Measurements from ENCODE around the gene CSE1L.
"Not testable (repeated sequence)": the region's sequence is repeated elsewhere in the genome, so short reads cannot be mapped to it uniquely, and the experiment has no call there.

CSE1L gene, protein sequence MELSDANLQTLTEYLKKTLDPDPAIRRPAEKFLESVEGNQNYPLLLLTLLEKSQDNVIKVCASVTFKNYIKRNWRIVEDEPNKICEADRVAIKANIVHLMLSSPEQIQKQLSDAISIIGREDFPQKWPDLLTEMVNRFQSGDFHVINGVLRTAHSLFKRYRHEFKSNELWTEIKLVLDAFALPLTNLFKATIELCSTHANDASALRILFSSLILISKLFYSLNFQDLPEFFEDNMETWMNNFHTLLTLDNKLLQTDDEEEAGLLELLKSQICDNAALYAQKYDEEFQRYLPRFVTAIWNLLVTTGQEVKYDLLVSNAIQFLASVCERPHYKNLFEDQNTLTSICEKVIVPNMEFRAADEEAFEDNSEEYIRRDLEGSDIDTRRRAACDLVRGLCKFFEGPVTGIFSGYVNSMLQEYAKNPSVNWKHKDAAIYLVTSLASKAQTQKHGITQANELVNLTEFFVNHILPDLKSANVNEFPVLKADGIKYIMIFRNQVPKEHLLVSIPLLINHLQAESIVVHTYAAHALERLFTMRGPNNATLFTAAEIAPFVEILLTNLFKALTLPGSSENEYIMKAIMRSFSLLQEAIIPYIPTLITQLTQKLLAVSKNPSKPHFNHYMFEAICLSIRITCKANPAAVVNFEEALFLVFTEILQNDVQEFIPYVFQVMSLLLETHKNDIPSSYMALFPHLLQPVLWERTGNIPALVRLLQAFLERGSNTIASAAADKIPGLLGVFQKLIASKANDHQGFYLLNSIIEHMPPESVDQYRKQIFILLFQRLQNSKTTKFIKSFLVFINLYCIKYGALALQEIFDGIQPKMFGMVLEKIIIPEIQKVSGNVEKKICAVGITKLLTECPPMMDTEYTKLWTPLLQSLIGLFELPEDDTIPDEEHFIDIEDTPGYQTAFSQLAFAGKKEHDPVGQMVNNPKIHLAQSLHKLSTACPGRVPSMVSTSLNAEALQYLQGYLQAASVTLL

DNA sequence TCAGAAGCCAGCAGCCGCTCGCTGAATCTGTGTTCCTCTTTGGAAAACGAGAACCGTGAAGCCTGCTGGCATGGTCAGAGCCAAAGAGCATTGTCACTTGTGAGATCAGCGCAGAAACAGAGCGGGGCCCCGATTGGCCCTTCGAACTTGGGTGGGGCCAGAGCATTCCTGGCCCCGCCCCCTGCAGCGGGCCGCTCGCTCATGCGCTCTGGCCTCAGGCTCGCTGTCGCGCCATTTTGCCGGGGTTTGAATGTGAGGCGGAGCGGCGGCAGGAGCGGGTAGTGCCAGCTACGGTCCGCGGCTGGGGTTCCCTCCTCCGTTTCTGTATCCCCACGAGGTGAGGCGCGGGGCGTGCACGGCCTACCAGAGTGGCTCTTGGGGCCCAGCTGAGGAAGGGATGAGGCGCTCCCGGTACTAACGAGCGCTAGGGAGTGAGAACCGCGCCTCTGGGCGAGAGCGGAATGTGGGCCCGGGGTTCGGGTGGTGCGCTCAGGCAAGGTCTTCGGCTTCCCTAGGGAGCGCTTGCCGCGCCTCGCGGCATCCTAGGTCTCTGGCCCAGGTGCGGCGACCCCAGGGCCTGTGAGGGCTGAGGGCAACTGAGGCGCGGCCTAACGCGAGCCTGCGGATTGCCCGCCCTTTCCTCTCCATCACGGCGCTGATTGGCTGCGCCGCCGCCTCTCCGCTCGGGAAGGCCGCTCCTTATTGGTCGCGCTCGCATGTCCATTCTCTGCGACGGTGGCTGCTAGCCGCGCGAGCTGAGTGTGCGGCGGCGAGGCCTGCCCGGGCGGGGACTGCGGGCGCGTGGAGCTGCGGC, at the start of gene CSE1L:
Gene CSE1L, plus strand, starts transcription at position 226 of the 814 bp plus-strand sequence. CDS start 12,152 bp downstream, outside the sequence.
- peak; percentile 69 to 90 for DNase-seq

DNA sequence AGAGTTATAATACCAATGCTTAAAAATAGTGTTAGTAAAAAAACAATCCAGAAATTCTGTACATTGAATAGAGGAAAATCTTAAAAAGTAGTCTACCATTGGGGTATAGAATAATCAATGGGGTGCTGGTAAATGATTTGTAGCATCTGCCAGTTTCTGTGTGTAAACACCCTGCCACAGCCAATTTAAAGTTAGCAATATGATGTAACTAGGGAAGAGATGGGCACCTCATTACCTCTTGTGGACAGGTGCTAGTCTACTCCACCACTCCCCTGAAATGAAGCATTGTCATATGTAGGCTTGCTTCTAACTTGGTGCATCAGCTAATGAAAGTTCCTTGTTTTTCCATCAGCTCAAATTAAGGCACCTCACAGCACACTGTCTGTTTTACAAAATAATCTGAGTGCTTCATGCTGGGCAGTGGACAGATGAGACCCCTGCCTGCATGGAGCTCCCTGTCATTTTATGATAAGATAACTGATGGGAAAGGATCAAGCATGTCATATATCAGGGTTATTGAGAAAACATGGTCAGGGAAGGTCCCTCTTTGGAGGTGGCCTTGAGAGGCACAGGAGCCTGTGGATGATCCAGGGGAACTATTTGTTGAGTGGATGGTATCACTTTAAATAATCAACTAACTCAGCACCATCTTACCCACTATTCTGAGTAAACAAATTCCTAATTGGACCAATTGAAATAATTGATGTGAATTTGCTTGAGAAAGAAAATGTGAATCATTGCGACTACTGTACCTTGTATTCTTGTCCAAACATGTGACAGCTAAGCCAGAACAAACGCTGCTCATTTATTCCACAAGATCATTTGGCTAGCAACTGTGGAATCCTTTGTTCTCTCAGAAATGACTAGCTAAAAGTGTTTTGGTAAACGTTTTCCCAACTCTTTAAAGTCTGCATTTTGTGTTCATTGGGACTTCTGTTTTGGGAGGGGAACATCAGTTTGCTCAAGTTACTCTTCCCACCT, 45.9 kb upstream of the CSE1L start:
- DNase-seq, result no peak

DNA sequence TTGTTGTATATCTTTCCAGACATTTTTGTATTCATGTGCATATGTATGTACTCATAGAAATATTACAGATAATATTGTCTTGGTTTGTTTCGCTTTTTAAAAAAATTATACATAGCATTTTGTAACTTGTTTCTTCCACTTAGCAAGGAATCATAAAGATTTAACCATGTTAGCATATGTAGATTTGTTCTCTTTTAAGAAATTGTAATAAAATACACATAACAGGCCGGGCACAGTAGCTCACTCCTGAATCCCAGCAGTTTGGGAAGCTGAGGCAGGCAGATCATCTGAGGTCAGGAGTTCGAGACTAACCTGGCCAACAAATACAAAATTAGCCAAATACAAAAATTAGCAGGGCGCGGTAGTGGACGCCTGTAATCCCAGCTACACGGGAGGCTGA, 44.4 kb upstream of the CSE1L start:
- no peak for DNase-seq

DNA sequence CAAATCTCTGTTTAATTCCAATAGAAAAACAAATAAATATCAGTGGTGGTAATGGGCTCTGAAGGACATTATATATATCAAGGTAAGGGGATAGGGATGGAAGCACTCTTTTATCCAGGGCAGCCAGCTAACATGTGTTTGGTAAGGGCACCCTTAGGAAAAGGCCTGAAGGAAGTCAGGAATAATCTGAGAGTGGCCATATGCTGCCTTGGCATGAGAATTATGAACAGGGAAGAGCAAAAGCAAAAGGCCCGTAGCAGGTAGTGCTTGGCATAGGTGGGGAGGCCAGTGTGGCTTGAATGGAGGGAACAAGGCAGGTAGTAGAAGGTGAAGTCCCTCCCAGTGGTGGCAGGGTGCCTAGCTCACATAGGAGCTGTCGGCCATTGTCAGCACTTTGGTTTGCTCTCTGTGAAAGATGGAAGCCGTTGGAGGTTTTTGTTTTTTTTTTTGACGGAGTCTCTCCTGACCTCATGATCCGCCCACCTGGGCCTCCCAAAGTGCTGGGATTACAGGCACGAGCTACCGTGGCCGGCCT, 39.6 kb upstream of the CSE1L start:
- DNase-seq, result no peak

DNA sequence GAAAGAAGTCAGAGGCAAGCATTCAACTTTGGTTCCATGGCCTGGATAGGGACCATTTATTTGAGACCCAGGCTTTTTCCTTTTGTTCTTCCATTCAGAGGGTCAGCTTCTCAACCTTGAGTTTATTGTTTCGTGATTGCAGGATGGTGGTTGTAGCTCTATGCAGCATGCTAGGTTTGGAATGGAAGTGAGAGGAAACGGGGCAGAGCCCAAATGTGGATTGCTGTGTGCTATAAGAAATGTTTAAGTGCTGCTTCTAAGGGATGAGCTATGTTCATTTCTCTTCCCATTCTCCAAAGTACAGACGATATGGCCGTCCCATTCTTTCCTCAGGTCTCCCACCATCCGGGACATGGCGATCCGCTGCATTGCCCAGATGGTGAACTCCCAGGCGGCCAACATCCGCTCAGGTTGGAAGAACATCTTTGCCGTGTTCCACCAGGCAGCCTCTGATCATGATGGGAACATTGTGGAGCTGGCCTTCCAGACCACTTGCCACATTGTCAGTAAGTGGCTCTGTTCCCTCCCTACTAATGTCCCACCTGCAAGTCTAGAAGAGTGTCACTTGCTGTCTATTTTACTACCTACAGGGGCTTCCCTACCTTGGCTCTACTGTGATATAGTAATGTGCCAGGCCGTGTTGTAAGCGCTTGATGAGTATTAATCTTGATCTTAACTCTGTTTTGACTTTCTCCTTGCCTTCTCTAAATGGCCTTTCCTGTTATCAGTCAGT, 36.0 kb upstream of the CSE1L start:
- no peak for DNase-seq

DNA sequence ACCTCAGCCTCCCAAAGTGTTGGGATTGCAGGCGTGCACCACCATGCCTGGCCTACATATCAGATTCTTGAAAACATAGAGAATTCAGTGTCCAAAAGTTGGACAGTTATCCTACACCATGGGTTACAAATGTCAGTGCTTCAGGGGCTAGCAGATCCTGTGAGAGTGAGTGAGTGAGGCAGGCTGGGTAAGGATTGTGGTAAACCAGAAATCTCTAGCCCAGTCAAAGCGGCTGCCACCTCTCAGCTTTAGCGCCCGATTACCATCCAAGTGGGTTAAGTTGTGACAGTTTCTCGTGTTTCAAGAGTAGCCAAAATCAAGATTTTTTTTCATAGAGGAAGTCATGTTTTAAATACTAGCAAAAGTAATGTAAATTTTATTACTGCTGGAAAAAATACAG, 21.9 kb upstream of the CSE1L start:
- no peak for DNase-seq

DNA sequence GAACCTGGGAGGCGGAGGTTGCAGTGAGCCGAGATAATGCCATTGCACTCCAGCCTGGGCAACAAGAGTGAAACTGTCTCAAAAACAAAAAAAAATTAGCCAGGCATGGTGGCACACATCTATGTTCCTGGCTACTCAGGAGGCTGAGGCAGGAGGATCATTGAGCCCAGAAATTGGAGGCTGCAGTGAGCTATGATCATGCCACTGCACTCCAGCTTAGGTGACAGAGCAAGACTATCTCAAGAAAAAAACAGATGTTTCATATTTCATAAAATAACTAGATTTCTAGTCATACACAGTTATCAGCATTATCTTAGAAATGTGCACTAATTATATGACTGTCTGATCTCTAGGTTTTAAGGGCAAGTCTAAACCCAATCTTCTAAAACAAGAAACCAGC, 17.9 kb upstream of the CSE1L start:
- DNase-seq, result not testable (repeated sequence)

DNA sequence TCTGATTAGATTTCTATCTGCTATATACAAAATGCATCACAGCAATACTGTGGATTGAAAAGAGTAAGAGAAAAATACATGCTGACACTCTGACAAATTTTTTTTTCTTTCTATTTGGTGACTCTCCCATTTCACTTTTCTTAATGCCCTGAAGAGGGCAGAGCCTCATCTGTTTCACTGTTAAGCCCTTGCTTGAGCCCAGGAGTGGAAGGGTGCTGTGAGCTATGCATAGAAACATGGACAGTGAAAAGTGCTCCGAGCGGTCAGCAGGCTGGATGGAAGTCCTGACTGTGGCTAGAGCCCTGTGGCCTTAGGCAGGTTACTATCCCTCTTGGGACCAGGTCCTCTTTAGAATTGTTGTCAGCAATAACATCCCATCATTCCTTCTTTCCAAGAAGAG, 17.4 kb upstream of the CSE1L start:
- peak in 1 of 2 experiments; percentile 34 for DNase-seq

DNA sequence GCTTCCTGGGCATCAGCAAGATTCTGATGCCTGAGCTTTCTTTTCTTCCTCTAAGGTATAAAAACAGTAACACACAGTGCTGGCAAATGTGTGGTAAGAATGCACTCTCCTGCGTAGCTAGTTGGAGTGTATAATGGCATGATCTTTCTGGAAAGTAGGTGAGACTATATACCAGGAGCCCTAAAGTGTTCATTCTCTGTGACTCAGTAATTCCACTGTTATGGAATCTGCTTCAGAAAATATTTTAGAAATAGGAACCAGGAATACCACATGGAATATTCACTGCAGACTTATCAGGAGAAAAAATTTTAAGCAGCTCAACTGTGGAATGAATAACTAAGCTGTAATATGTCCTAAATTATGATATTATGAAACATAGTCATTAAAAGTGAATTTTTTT, 16.9 kb upstream of the CSE1L start:
- DNase-seq, result no peak

DNA sequence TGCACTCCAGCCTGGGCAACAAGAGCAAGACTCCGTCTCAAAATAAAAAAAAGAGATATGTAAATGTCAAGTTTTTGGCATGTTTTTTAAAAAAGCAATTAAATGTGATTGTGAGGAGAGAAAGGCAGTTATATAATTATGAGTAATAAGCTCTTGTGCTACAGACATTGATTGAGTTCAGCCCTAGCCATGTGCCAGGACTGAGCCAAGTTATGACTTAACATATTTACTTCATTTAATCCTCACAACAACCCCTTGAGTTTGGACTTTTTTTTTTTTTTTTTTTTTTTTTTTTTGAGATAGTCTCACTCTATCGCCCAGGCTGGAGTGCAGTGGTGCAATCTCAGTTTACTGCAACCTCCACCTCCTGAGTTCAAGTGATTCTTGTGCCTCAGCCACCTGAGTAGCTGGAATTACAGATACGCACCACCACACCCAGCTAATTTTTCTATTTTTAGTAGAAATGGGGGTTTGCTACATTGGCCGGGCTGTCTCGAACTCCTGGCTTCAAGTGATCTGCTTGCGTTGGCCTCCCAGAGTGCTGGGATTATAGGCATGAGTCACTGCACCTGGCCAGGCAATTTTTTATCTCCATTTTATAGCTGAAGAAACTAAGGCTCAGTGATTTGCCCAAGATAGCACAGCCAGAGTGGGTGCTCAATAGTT, 15.0 kb upstream of the CSE1L start:
- no peak for DNase-seq

DNA sequence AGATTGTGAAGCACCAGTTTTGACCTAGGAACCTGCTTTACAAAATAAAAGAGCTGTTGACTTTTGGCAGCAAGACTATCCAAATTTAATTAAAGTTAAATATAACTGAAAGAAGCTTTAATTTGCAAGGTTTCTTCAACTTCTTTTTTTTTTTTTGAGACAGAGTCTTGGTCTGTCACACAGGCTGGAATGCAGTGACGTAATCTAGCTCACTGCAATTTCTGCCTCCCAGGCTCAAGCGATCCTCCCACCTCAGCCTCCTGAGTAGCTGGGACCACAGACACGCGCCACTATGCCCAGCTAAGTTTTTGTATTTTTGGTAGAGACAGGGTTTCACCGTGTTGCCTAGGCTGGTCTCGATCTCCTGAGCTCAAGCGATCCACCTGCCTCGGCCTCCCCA, 13.7 kb upstream of the CSE1L start:
- no peak for DNase-seq

DNA sequence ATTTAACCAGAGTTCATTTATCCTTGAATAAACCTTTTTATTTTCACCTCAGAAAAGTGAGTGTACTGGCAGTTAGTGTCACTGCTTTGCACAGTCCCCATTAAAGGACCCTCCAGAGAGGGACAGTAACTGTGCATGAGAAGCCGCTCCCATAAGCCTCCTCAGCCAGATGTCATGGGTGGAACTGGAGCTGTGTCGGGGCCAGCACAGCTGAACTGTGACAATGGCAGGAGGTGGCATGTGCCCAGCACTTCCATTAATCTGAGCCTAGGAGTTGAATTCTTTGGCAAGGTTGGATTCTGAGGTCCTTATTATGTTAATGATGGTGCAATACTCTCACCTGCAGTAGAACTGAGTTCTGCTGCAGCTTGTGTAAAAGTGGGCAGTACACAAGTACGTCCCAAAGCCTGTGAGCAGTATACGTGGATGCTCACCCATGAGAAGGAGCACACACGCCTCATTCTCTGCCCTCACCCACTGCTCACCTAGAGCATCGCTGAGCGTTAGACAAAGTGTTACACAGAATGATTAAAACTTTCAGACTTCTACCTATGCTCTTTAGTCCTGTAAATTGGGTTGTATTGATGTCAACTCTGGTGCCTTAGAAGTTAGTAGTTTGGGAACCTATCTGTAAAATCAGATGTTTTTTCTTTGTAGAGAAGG, 11.9 kb upstream of the CSE1L start:
- DNase-seq, result no peak

DNA sequence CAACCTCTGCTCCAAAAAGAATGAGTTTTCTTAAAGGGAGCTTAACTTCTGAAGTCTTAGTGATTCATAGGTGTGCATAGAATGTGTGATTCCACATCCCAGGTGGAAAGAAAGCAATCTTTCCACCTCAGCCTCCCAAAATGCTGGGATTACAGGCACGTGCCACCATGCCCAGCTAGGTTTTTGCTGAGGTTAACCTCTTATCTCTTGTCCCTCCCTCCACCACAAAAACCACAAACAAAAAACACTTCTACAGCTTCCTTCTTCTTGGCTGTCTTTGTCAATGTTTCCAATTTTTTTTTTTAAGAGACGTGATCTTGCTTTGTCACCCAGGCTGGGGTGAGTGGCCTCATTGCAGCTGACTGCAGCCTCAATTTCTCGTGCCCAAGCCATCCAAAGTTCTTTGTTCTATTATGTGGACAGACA, 8.1 kb upstream of the CSE1L start:
- DNase-seq, result no peak

DNA sequence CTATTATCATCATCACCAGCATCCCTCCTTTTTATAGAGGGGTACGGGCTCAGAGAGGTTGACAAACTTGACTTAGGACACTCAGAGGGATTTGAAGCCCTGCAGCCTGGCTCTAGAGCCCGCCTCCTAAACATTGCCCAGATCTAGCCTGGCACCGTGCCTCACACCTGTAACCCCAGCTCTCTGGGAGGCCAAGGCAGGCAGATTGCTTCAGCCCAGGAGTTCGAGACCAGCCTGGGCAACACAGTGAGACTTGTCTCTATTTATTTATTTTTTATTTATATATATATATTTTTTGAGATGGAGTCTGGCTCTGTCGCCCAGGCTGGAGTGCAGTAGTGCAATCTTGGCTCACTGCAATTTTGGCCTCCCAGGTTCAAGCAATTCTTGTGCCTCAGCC, 6.3 kb upstream of the CSE1L start:
- DNase-seq, result no peak

DNA sequence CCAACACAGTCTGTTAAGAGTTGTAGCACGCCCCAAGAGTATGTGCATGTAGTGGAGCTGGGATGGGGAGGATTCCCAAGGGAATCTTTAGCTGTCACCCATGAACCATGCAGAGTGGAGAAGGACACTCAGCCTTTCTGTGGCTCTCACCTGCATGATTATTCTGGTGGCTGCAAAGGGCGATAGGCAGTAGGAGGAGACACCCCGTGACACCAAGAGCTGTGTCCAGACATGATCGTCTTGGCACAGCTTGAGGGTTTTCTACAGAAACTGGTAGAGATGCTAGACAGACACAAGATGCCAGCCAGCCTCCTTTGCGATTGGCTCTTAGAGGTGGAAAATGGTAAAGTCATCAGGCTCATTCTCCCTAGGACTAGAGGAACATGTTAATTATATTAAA, 3.1 kb upstream of the CSE1L start:
- DNase-seq, result no peak

DNA sequence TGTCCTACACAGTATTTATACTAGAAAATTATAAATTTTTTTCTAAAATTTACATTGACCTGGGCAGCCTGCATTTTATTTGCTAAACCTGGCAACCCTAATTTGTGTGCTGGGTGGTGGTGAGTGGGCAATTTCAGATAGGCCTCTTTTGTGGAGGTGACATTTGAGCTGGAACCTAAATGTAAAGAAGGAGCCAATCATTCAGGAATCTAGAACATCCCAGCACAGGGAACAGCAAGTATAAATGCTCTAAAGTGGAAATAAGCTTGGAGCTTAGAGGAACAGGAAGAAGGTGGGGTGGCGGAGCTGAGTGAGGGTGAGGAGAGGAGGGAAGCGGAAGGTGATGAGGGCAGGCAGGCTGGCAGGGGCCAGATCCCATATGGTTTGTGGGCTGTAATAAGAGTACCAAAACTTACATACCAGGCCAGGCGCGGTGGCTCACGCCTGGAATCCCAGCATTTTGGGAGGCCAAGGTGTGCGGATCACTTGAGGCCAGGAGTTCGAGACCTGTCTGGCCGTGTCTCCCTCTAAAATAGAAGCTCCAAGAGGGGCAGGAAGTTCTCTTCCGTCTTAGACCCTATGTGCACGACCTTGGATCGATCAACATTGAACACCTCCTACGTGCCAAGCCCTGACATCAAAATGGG, 549 bp upstream of the CSE1L start:
- no peak for DNase-seq

DNA sequence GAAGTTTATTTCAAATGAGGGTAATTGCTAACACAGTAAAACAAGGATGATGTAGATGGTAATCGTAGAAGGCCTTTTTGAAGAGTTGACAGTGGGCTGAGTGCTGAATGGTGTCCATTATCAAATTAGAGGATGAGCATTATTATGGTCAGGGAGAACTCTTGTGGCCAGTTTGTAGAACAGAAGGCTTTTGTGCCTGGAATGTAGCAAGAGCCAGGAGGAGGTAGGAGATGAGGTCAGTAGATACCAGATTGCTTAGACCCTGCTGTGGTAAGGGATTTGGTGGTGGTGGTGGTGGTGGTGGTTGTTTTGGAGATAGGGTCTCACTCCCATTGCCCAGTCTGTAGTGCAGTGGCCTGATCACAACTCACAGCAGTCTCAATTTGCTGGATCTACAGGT, 6.2 kb downstream of the CSE1L start:
- no peak for DNase-seq

DNA sequence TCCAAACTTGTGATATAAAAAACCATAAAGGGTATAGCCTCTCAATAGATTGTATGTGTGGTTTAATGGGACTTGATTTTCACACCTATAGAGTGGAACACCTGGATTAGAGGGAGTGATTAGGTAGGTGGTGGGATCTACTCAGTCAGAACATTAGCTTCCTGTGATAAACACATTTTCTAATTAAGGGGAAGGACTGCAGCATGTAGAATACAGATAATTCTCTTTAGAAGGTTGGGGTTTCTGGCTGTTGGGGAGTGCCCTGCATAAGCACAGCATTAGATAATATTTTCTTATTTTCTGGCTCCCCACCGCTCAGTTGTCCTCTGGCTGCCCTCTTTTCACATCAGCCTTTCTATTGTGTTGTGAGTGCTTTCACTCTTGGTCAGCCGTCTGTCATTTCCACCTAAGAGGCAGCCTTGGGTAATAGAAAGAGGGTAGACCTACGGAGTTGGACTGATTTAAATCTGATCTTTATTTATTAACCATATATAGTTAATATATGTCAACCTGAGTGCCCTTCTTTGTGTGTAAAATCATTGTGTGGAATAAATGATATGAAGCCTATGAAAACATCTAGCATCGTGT, 8.0 kb downstream of the CSE1L start:
- no peak for DNase-seq

DNA sequence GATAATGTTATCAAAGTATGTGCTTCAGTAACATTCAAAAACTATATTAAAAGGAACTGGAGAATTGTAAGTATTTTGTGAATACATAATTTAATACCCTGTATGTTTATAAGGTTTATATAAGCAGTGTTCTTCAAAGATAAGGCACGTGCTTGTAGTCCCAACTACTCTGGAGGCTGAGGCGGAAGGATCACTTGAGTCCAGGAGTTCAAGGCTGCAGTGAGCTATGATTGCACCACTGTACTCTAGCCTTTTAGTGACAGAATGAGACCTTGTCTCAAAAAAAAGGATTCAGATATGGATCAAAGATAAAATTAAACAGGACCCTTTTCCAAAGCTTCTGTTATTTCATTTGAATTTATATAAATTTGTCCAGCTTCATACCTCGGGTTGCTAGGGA, 17.2 kb downstream of the CSE1L start:
- DNase-seq, result no peak
